AML-193 (cell line): ENCODE results near the gene SLC44A3.

Source experiments
- DNase-seq, 2 experiments: peaks; one replicate each; lab custom pipeline; 2025; lab: John Stamatoyannopoulos, UW

Gene SLC44A3

GRCh38 chr1:94873520-94874351, 53.6 kb downstream of the SLC44A3 start:
- no peak for DNase-seq

DNA sequence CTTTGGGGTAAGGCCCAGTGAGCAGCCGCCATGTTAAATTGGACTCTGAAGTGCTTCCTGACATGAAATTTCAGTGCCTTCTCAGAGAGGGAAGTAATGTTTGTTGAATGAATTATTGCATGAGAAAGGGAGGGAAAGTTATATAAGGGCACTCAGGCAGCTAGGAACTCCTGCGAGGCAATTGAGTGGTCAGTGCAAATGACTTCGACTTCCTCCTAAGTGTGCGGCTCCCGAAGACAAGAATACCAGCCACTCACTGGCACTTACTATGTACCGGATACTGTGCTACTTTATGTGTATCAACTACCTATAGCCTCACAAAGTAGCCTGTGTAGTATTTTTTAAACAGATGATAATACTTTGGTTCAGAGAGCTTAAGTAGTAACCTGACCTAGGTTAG, 54.3 kb downstream of the SLC44A3 start:
- no peak for DNase-seq

DNA sequence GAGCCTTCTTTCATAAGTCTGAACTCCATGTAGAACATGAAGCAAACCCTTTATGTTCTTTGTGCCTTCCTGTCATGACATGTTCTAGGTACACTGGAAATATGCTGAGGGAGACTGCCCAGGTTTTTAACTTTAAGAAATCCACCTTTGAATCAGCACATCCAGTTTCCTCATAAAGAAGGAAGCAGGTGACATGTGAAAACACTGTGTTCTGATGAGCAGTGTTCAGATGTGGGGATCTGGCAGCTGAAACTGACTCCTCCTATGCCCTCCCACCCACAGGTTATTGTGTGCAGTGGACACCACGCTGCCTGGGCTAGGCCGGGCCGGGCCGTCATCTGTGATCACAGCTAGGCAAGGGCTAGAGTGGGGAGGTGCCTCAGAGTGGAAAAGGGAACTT, 55.6 kb downstream of the SLC44A3 start:
- no peak for DNase-seq

GRCh38 chr1:94876362-94876761, 56.2 kb downstream of the SLC44A3 start:
- DNase-seq: no peak

DNA sequence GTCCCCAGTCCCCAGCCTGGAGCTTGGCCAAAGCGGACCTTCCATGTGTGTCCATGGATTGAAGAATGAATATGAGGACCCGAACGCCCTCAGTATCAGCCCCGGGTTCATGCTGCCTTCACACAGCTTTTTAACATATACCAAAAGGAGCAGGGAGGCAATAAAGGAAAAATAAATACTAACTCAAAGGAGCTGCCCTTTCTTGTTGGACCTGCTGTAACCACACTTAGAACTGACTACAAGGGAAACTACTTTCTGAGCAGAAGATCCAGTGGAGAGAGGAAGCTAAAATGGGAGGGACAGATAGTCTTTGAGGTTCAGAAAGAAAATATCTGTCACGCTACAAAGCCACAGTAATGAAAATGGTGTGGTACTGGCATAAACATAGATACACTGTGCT, 58.2 kb downstream of the SLC44A3 start:
- no peak for DNase-seq

GRCh38 chr1:94883691-94884090, 63.5 kb downstream of the SLC44A3 start:
- DNase-seq: no peak

DNA sequence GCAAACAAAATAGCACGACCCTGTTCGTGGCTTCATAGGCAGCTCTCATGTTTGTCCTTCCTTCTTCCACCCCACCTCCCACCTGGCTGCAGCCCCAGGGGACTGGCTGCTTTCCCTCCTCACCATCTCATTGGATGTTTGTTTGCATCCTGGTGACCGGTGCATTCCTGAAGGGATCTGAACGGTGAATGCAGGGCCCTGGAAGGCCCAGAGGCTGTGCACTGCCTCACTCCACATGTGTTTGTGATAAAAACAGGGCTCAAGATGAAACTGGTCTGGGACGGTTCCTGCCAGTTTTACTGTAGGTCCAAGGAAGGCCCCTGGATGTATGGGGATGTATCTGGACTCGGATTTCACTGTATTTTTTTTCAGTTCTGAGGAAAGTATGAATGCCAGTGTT, 63.9 kb downstream of the SLC44A3 start:
- no peak for DNase-seq

DNA sequence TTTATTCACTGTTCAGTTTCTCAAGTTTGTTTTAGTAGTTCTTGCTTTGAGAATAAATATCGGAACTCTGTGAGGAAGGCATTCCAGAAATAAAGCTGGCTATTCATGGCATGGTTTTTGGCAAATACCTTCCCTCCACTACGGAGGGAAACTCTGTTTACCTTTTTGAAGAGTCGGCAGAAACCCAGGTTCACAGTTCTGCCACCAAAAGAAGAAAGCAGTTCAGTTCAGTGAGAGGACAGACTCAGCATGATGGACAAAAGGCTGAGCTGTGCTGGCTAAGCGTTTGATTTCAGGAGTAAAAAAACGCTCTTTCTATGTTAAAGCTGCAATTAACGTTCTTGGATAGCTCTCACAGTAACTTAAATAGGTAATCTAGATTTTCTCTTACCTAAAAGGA, 64.3 kb downstream of the SLC44A3 start:
- no peak for DNase-seq

GRCh38 chr1:94886361-94886760, 66.2 kb downstream of the SLC44A3 start:
- no peak for DNase-seq

- DNase-seq: no peak
These were observed 66.9 kb downstream of the SLC44A3 start for GRCh38 chr1:94887106-94887505.

- DNase-seq: no peak
These were observed 67.5 kb downstream of the SLC44A3 start for GRCh38 chr1:94887603-94888171.

GRCh38 chr1:94888201-94888600, 68.0 kb downstream of the SLC44A3 start:
- DNase-seq: no peak

GRCh38 chr1:94892604-94893254, 72.6 kb downstream of the SLC44A3 start:
- DNase-seq: no peak

- no peak for DNase-seq
These were observed 74.5 kb downstream of the SLC44A3 start for GRCh38 chr1:94894630-94895029.

DNA sequence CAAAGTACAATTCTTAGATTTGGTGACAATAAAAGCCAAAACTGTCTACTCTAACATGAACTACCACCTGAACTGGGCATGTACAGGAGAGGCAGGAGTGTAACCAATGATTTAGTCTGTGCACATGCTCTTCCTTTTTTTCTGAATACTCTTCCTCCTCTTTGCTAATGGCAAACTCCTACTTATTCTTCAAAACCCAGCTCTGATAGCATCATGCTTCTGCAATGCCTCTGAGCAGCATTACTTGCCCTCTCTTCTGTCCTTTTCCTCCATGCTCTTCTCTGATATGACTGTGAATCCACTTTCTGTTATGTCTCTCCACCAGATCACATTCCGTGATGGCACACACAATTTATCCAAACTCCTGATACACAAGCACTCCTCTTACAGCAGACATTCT, 75.4 kb downstream of the SLC44A3 start:
- DNase-seq: no peak

DNA sequence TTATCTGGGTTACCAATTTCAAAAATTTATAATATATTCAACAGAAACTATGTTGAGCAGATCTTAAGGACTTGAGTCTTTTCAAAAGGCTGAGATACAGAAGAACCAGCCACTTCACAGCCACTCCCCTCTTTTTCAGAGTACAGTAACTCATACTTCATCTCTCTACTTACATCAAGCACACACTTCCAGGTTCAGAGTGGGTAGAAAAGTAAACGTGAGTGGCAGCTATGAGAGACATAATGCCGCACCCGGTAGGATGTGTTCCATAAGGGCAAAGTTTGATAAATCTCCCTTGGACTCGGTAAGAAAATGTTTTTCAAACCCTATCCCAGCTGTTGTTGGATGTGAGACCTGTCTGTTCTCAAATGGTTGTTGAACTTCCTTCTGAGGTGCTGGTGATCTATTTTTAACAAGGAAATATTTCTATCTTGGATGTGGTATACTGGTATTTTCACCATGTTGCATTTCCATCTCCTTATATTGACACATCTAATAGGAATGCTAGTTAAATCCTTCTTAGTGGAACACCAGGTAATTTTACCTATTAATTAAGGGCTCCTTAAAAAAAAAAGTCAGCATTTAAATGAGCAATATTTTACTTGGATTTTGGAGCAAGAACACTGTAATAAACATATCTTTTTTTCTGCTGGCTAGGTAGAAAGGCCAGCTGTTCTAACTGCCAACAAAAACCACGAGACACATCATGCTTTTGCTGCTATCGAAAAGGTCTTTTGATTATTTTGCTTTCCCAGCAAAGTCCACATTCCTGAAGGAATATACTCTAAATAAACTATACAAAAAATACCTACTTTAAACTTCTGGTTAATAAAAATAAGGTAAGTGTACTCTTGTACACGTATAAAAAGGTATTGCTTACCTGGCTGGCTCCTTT, 78.6 kb downstream of the SLC44A3 start:
- no peak for DNase-seq

- no peak for DNase-seq
These were observed 79.6 kb downstream of the SLC44A3 start for GRCh38 chr1:94899756-94900155.

GRCh38 chr1:94901841-94902240, 81.7 kb downstream of the SLC44A3 start:
- no peak for DNase-seq

DNA sequence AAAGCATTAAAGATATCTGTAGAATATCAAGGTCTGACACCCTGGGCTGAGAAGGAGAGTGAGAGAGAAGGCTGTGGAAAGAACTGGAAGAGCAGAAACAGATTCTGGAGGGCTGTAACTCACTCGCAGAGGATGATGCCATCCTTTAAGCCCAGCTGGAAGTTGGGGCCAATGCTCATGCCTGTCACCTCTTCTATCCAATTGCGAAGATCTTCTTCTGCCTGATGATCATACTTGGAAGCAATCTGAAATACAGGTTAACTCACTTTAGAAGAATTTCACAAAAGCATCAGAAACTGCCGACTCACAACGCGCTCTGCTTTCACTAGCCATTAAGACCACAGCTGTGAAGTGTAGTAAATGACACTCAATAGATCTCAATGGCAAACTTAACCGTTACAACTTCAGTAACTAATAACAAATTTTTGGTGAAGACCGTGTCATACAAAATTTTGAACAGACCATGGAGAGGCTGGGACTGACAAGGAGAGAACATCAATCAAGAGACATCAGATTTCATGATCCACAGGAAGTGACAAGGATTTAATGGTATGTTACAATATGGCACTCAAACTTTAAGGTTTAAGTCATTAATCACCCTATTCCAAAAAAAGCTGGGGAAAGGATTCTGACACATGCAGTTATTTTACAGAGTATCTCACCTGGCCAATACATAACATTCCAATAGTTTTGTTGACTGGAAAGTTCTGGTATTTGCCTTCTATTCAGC, 83.3 kb downstream of the SLC44A3 start:
- no peak for DNase-seq

- DNase-seq: no peak
These were observed 85.0 kb downstream of the SLC44A3 start for GRCh38 chr1:94905207-94905606.

- DNase-seq: no peak
These were observed 86.2 kb downstream of the SLC44A3 start for GRCh38 chr1:94906382-94906781.

DNA sequence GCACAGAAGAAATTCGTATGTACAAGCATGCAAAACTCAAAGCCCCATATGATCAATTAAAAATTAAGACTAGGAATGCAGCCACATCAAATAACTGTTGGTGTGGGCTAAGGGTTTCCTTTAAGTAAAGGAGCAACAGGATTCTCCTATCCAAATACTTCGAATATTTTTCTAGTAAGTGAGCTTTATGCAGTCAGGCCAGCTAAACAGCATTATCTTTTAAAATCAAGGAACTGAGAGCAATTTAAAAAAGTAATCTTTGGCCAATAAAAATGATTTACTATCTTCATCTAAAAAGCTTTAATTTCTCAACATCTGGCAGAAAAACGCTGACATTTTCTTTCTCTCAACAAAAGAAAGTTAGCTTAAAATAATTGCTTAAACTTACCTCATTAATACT, 87.0 kb downstream of the SLC44A3 start:
- no peak for DNase-seq
